HK-2 (cell line): ENCODE data around the gene CABLES2.
"Not testable (repeated sequence)": the region's sequence is repeated elsewhere in the genome, so short reads cannot be mapped to it uniquely, and the experiment has no call there.

Experiments
- DNase-seq: peaks from one replicate; pipeline ENCODE4 v3.0.0-alpha.2; 2018; ENCODE audit not compliant: unreplicated experiment

Gene CABLES2

DNA sequence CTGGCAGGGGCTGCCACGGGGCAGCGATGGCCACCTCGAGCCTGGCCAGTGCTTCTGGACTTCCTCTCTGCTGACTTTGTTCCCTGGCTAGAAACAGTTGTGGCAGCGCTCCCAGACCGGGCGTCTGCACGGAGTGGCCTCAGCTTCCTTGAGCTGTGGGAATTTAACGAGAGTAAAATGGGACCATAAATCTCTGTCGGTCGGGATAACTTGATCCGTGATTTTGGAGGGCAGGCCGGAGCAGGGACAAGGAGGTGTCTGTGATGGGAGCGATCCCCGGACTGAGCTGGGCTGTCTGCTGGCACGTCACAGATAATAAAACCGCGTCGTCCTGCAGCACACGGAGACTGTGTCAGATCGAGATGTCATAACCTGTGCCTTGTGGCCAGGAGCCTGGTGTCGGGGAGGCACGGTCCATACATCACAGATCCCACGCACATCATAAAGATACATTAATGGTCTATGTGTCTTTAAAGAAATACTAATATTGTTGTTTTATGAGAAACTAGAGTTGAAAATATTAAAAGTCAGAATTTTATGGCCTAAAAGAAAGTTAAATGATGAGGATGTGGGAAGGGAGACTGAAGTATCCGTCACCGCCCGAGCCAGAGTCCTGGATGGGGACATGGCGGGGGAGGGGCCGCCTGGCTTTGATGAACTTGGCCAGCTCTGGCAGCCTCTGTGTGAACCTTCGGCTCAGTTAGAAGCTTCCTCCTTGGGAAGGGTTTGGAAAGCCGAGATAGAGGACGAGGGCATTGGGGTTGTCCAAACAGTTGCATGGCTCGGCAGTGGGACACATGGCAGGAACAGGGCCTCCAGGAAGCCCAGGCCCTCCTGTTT, 26.8 kb upstream of the CABLES2 start:
- no peak for DNase-seq

DNA sequence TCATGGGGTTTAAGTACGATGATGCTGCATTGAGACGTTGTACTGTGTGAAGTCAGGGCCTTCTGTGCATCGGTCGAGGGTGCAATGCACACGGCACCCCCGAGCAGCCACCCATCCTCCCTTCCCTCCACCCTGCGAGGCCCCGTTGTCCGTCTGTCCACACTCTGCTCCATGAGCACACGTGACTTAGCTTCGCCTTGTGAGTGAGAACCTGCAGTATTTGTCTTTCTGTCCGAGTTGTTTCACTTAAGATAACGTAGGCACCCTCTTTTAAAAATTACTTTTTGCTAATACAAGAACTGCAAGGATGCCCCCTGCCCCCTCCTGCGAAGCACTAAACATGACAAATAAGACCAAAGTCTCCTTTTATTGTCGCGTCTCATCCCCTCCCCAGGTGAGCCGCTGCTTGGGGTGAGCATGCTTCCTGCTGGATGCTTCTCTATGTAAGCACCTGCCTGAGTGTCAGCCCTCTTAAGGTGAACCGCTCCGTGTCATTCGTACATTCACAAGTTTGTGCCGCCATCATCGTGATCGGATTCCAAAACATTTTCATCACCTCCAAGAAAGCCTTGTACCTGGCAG, 23.9 kb upstream of the CABLES2 start:
- DNase-seq = no peak

DNA sequence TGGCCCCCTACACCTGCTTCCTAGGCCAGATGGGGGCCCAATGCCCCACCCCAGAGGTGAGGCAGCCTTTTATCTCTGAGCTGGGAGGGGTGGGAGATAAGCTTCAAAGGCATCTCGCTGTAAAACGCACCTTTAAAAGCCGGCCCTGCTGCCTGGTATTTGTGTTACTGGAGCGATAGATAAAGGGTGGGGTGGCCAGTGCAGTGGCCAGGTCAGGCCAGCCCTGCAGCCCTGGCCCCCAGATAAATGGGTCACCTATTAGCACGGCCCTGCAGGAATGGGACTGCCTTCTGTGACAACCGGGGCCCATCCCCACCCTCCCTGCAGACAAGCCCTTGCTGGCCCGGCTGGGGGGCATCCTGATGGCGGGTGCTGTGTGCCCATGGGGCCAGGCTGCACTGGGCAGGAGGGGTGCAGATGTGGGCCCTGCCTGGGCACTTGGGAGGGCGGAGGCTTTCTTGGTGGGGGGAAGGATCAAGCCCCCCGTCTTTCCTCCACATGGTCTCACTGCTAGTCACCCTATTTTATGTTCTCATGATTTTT, 23.3 kb upstream of the CABLES2 start:
- no peak for DNase-seq

DNA sequence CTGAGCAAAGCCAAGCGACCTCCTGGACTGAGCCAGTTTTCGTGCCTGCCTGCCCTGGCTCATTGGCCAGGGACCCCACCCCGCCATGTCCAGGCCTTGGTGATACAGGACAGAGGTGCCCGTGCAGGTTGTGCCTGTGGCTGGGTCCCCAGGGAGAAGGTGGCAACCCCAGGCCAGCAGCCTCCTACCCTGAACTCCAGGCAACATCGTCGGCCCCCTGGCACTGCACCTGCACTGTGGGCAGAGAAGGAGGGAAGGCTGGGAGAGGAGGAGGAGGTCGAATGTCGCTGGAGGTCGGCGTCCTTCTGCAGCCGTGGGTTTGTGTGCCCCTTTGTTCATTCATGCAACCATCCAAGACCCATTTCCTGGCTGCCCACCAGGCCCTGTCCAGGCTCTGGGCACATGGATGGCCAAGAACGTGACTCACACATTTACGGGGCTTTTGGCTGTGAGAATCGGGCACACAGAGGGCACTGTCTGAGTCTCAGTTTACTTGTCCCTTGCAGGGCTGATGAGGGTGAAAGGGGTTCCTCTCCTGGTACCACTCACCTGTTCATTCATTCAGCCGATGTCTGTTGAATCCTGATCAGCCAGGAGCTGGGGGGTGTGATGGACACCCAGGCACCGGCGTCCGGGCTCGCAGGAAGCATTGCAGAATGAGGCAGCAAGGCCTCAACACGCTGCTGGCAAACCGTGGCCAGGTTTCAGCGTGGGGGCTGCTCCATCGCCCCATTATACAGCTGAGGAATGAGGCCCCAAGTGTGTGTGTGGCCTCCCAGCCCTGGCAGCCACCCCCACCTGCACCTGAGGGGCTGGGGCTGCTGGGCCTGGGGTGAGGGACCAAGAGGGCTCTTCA, 22.6 kb upstream of the CABLES2 start:
- no peak for DNase-seq

DNA sequence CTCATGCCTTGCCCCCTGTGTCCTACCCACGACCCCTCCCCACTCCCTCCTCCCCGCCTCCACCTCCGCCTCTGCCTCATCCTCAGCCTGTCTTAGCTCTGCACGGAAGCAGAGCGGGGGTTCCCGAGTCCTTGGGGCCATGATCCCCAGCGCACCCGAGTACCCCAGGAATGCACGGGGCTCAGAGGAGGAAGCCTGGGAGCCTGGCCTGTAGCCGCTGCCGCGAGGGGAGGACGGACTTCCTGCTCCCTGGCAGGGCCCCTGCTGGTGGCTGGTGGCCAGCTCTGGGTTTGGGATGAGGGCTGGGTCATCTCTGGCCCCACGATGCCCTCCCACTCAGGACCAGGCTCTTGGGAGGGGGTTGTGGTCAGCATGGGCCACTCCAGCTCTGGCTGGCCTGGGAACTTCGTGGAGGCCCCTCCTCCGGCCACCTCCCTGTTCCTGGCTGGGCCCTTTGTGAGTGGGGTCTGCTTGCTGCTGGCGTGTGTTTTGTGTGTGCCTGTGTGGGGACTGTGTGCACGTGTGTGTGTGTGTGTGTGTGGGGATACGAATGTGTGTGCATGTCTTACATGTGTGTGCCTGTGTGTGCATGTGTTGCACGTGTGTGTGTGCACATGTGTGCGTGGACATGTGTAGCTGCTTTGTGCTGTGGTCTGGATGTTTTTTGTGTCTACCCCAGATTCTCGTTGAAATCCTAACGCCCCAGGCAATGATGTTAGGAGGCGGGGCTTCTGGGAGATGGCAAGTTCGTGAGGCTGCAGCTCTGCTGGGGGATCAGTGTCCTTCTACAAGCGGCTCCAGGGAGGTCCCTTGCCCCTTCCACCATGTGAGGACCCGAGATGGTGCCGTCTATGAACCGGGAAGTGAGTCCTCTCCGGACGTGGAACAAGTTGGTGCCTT, 21.6 kb upstream of the CABLES2 start:
- DNase-seq = no peak

DNA sequence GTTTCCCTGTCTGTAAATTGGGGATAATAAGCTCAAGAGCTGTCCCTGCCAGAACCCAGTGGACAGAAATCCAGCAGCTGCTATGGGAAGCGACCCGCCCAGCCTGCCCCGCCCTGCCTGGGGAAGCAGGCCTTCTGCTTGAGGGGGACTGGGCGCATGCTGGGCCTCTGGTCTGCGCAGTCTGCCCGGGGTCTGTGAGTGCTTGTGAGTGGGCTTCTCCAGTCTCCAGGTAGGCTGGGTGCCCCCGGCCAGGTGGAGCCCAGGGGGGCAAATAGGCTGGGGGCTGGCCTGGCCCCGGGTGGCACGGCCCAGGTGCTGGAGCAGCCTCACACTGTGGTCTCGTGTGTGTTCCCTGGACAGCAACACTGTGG, 20.9 kb upstream of the CABLES2 start:
- DNase-seq = no peak

DNA sequence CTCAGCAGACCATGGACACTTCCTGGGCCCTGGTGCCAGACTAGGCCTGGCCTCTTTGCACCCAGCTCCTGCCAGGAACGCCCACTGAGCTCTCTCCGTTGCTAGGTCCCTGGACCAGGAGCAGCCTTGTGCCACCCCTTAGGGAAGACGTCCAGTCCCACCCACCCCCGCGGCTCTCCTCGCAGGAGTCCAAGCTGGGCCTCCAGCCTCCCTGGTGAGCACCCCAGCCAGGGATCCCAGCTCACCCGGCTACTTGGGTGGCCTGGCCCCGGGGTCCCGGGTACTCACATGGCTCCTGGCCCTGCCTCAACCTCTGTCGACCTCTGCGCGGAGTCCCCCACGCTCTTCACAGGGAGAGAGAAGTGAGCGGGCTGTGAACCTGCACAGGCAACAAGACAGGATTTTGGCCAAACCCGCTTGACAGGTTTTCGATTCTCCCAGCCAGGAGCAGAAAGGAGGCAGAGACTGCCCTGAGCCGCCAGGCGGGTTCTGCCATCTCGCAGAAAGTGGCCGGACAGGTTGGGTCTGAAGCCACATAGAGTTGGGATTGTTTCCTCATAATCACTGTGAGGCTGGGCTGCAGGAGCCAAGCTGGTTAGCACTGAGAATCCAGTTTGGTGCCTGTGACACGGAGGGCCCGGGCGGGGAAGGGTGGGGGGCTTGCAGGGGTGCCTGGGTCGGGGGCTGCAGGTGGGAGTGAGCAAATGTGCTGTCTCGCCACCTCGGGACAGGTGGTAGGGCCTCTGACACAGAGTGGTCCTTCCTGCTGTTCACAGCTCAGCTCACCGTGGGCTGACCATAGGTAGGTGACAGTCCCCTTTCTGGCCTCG, 20.3 kb upstream of the CABLES2 start, which contains the start of gene RBBP8NL:
RBBP8NL (minus strand) TSS at position 368 of the 830 bp plus-strand sequence. CDS start 7,892 bp downstream, outside the sequence.
- no peak for DNase-seq

DNA sequence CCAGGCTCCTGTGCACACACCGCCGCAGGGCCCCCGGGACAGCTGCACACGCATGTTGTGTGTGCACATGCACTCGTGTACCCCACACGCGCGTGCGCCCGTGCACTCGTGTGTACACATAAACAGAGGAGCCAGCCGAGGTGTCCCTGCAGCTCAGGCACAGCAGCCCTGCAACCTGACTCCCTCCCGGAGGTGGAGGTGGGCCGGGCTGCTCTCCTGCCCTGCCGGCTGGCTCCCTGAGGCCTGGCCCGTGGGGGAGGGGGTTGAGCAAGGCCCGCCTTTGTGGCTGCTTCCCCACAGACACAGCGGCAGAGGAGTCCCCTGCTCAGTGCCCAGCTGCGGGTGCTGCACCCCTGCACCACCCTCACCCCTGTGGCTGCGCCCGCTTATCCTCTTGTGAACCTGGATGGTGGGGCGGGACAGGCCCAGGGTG, 19.6 kb upstream of the CABLES2 start:
- DNase-seq = no peak

DNA sequence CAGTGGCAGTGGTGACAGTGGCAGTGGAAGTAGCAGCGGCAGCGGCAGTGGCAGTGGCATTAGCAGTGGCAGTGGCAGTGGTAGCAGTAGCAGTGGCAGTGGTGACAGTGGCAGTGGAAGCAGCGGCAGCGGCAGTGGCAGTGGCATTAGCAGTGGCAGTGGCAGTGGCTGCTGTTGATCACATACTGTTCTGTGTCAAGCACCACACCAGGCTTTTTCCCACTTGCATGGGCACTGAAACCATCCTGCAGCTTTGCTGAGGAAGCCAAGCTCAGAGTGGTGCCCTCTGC, 18.9 kb upstream of the CABLES2 start:
- DNase-seq = not testable (repeated sequence)

DNA sequence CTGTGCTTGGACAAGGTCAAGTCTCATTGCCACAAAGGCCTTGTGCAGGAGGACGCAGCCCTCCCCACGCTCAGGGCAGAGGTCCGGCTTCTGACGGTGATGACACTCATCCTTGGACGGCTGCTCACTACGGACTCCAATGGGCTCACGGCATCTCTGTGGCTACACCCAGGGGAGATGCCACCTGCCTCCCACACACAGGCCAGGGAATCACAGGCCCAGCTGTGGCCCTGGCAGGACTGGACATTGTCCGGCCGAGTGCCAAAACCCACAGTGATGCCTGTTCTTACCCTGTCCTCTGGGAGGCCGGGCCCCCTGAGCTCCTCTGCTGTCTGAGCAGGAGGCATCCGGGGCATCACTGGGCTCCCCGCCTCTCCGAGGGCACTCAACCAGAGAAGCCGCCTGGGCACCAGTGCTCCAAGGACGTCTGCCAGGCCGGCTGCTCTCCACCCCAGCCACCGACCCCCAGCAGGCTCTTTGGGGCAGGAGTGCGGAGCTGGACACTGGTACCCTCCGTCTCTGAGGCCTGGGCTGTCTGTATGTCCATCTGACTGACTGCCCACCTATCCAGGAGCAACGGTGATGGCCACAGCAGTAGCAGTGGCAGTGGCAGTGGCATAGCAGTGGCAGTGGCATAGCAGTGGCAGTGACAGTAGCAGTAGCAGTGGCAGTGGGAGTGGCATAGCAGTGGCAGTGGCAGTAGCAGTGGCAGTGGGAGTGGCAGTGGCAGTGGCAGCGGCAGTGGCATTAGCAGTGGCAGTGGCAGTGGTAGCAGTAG, 18.4 kb upstream of the CABLES2 start:
- no peak for DNase-seq

DNA sequence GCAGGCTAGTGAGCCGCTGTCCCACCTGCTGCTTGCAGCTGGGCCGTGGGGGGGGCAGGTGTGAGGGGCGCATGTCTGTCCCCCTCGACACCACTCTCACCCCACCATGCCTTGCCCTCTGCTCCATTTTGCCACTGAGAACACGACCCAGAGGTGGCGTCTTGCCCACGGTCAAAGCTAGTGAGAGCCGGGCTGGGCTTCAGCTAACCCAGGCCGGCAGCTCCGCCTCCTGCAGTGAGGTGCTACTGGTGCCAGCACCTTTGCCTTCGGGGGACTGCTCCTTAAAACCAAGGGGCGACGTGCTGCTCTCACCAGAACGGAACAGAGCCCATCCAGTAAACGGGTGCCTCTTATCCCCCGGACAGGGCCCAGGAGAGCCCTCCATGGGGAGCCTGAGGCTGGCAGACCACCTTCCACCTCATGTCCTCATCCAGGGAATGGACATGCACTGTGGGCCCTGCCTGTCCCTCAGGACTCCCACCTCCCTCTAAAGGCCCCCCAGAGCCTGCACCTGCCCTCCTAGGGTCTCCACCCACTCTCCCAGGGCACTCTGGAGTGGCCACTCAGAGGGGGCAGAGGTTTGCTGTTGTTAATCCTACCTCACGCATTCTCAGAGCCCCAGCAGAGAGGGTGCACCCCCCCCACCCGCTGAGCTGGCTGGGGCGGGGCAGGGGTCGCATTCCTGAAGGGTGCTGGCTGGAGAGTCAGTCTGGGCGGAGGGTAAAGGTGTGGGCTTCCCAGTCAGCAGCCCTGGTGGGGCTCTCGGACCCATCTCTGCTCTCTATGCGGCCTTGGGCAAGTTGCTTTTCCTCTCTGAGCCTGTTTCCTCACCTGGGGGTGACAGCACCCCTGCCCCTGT, 17.4 kb upstream of the CABLES2 start:
- DNase-seq = no peak

DNA sequence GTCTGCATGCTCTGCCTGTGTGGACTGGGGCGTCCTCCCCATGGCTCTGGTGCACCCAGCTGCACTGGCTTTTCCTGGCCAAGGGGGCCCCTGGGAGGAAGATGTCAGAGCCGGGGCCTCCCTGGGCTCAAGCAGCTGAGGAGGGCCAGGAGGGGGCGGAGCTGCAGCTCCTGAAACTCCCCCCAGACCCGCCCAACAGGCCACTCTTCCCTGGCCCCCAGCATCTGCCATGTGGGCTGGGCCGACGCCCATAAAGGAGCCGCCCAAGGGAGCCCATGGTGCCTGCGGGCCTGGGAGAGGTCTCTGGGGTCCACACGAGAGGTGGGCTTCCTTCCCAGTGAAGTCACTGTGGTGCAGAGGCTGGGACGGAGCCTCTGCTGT, 16.2 kb upstream of the CABLES2 start:
- DNase-seq = no peak

DNA sequence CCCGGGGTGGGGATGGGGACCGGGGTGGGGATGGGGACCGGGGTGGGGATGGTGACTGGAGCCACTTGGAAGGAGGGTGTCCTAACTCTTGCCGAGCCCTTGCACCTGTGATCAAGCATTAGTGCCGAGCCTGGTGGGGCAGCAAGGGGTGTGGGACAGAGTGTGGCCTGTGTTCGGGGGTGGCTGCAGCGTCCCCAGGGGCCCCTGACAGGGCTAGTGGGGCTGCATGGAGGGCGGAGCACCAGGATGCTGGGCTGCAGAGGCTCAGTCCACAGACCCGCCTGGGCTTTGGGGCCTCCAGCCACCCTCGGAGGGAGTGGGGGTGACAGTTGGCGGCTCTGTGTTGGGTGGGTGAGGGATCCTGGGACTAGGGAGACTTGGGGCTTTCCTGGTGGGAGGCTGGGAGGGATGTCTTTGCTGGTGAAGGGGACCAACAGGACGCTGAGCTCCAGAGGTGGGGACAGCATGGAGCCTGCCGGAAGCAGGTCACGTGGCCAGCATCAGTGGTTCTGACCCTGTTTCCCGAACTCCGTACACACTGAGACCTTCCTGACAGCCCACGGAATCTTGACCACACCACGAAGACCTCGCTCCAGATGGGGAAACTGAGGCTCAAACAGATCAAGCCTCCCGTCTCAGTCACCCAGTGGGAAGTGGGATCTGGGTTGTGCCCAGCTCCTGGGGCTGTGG, 15.7 kb upstream of the CABLES2 start:
- no peak for DNase-seq

DNA sequence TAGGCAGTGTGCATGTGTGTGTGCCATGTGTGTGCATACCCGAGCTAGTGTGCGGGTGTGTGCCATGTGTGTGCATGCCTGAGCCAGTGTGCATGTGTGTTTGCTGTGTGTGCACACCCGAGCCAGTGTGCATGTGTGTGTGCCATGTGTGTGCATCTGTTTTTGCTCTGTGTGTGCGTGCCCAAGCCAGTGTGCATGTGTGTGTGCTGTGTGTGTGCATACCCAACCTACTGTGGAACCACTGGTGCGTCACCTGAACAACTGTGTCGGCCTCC, 14.6 kb upstream of the CABLES2 start:
- no peak for DNase-seq

DNA sequence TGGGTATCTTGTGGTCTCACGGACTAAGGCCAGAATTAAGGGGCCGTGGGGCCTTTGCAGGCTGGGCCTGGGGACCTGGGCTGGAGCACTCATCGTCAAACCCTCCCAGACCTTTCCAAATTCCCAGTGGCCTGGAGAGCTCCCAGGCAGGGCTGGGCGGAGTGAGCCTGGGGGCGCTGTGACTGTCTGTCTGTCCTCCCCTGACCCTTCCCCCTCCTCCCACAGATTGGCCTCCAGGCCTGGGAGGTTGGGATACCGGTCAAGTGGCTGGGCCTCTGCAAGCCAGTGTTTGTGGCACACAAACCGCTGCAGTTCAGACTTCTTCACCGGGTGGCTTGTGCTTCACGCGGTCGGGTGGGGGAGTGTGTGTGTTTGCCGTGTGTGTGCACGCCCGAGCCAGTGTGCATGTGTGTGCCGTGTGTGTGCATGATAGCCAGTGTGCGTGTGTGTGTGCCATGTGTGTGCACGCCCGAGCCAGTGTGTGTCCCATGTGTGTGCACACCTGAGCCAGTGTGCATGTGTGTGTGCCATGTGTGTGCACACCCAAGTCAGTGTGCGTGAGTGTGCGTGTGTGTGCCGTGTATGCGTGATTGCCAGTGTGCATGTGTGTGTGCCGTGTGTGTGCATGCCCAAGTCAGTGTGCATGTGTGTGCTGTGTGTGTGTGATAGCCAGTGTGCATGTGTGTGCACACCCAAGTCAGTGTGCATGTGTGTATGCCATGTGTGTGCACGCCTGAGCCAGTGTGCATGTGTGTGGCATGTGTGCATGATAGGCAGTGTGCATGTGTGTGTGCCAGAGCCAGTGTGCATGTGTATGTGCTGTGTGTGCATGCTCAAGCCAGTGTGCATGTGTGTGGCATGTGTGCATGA, 14.0 kb upstream of the CABLES2 start:
- DNase-seq = no peak

DNA sequence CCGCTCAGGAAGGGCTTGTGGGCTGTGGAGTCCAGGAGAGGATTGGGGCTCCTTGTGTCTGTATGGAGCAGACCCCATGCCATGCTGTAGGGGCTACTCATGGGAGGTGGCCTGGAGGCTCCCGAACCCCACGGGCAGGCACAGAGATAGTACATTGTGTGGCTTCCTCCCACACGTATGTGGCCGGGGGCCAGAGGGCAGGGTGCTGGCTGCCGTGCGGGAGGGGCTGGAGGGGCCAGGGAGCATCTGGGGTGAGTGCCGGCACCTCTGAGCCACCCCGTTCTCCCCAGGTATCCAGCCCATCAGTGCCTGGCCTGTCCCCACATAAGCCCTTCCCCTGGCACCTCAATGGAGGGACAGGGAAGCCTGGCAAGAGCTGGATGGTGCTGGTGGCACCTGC, 12.7 kb upstream of the CABLES2 start:
- no peak for DNase-seq

DNA sequence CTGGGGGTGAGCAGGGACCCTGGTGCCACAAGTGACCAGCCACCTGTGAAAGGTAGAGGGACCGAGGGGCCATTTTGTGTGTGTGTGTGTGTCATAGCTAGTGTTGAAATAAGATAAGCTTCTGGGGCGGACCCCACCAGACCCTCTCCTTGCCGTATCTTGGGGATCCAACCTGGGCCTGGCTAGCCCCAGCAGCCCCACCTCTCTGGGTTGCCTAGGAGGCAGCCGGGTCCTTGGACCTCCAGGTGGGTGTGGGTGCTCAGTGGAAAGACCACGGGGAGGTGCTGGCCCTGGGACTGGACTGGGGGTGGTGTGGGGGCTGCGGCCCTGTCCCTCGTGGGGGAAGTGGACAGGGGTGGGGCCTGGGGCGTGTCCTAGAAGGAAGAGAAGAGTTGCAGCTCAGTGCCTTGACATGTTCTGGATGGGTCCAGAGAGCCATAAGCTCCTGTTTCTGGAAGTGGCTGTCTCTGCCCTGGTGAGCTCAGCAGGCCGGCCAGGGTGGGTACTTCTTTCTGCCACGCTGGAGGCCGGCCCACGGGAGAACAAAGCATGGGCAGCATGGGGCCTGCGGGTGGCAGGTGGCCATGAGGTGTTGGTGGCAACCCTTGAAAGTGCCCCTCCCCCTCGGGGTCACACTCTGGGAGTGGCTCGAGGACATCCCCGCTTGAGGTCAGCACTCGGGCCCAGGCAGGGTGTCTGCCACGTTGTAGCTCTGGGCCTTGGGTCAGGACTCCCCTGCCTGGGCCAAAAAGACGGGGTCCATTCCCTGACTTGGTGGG, 11.8 kb upstream of the CABLES2 start:
- DNase-seq = no peak
